ENCODE data around the gene MCC.

MCC gene

DNA sequence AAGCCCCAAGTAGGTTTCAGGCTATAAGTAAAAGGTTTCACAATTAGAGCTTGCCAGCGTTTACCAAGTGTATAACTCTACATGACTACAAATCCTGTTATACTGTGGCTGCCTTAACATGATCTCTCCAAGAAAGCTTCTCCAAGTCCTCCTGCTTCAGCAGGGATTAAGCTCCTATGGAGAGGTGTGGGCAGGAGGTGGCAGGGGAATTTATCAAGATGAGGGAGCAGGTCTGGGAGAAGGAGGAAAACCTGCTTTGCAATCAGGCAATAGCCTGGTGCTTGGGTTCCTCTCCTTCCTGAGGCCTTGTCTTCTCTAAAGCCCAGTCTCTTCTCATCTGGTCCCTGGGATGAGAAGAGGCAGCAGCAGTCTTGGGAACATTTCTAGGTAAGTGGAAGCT lies 188.7 kb downstream of the MCC start:
- no peak for DNase-seq

DNA sequence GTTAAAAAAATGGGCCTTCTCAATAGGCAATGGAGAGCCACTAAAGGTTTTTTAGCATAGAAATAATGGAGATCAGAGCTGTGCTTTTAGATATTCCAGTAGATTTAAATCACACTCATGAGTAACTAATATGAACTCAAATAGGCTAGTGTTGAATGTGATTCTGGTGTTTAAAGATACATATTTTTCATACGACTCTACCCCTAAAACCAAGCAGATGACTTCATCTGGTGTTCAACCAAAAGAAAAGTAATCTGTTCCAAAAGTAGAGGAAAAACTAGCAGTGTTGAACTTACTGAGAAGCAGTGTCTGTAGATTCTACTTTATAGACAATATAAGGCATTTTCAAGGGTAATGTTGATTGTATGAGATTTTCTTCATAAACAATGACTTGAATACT lies 191.6 kb downstream of the MCC start:
- no peak for DNase-seq

- no peak for DNase-seq
Measured at GRCh38 chr5:113295111-113295539, 193.1 kb downstream of the MCC start.

DNA sequence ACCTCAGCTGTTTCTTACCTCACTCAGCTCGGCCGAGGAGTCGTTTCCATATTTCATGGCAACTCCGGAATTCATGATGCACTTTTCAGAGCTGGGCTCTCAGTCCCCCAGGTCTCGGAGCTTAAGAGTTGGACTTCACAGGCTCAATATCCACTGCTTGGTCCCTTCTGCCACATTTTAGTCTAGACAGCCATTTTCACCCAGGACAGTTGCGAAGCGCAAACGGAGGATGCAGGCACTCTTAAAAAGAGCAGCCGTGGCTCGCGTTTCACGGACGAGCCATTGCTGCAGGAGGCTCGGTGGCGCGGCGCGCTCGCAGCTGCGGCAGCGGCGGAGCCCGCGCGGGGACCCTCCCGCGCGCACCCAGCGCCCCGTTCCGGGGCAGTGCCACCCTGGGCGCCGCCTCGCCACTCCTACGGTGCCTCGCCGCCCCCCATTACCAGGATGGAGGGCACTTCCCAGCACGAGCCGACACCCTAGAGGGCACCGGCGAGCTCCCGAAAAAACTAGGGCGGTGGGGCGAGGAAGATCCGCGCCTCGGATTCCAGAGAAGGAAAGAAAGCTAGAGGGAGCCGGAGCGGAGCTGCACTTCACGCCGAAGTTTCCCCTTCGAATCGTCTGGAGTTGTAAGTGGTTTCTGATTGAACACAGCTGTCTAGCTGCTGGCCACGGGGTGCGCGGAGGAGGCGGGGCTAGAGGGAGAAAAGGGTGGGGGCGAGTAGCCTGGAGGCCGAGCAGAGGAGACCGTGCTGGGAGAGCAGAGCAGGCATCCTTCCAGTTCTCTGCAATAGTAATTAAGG lies 193.7 kb downstream of the MCC start:
- DNase-seq: no peak

DNA sequence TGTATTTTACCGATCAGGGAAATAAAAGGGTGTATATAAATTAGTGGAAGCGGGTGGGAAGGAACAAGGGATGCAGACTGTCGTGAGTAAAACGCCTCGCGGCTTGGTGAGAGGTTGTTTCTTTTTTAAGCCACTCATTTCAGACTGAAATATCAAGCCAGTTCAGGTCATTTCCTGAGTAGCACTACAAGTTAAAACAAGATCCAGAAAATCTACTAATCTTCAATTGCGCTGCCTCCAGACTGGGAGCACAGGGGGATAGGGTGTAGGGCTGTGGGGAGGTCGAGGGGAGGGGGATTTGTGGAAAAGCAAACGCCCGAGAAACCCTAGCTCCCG lies 194.3 kb downstream of the MCC start:
- DNase-seq: no peak

DNA sequence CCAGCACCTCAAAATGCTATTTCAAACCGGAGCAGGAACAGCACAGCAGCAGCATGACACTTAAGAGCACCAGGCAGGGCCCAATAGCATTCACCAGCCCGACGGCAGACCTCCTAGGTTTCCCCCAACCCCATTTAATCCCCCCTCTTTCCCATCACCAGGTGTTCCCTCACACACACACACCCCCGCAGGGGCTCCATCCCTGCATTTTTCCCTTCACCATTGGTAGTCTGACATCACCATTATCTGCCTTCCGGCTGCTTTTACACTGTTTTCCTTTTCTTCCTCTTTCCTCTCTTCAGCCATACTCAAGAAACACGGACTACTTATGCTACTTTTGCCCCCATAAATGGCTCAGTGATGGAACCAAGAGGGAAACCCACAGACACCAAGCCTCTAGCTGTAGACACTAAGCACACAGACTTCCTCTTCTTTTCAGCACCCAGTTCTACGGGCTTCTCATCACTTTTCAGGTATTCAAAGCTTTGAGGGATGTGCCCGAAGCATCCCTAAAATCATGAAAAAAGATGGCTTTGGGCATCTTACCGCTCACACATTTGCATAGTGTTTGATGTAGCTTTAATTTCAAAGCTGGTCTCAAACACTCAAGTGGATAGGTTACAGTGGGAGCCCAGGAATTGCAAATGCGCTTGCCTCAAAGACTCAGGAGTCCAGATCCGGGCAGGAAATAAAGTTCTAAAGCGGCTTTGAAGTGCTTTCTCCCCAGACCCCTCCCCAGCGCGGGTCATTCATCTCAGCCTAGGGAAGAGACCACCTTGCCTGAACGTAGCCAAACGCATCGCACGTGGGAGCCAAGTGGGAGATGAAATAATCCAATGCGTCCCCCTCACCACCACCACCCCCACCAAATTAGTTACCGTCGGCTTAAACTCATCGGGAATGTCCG lies 194.9 kb downstream of the MCC start:
- DNase-seq: no peak

DNA sequence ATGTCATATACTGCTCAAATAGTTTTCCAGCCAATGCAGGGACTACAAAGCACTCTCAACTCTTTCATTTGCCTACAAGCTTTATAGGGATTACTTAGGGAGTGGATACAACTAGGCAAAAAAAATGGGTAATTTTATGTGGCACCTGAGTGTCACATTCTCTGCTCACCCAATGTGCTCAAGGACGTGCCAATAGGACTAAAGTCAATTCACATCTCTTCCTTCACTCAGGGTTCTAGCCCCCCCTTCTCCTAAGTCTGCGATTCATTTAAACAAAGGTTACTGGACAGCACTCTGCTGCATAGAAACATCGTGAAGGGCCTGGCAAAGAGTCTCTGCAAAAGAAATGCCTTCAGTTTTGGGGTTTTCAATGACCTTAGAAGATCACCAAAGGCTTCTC lies 195.8 kb downstream of the MCC start:
- DNase-seq: no peak

DNA sequence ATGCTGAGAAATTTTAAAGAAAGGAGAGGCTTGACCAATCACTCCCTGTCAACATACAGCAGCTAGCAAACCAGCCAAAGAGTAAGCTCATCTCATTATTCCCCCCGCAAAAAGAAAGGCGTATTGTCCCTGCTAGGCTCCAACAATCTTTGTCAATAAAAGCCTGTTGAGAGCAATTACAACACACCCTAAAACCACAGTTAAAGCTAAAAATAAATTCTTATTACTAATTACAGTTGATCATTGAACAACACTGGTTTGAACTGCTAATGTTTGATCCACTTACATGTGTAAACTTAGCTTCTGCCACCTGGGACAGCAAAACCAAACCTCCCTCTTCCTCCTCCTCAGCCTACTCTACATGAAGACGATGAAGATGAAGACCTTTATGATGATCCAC lies 204.7 kb downstream of the MCC start:
- DNase-seq: no peak

DNA sequence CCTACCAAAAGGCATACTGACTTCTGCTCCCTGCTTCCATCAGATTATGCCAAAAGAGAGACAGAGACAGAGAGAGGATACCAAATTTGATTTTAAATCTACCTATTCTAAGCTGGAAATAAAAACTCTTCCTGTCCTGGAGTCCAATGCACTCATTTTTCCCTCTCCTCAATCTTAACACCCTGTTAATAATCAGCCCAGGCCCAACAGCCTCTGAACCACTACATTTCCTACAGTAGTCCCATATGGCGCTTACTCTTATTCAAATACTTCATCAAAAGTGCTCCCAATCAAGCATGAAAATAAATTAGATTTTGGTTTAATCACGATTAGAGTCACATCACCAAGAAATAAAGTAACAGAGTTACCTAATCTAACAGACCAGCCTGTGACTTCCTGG lies 205.8 kb downstream of the MCC start:
- no peak for DNase-seq

DNA sequence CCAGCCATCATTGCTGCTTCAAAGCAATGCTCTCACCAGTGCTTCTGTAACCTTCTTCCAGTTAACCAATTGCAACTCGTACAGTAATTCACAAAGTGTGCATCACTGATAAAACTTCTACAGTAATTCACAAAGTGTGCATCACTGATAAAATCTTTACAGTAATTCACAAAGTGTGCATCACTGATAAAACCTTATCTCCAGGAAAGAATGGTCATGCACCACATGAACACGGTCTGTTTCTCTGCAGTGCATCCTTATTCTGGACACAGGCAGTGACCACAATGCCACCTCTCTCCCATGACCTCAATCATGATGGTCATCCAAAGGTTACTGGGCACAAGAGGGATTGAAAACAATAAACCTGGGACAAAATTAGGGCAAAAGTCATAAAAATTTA lies 207.1 kb downstream of the MCC start:
- no peak for DNase-seq

DNA sequence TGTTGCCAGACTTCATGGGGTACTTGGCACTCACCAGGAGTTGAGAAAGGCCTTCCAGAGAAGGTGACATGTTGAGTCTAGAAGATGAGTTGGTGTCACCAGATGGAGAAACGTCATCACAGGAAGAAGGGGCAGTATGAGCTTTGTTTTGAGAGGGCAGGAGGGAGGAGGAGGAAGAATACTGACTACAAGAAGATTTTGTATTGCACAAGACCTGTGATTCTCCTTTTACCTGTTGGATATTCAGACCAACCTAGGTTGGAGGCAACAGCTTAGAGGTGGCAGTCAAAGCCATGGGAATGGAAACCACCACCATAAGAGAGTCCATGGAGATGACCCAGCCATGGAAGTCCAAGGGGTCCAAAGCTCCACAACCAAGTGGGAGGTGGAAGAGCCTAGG lies 207.7 kb downstream of the MCC start:
- no peak for DNase-seq

DNA sequence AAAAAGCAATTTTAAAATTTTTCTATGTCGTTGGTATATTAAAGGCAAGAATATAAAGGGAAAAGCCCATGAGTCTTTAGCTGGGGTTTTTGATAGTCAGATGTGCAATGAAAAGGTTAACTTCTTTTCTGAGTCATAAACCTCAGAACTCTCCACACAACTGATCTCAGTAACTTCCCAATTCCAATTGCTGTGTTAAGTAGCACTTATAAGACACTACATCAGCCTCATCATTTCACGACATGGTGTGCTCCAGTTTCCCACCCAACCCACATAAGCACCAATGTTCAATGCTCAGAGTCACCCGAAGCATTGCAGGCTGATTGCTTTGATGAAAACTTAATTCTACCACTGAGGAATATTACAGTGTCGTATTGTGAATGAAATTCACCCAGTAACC lies 209.3 kb downstream of the MCC start:
- no peak for DNase-seq

DNA sequence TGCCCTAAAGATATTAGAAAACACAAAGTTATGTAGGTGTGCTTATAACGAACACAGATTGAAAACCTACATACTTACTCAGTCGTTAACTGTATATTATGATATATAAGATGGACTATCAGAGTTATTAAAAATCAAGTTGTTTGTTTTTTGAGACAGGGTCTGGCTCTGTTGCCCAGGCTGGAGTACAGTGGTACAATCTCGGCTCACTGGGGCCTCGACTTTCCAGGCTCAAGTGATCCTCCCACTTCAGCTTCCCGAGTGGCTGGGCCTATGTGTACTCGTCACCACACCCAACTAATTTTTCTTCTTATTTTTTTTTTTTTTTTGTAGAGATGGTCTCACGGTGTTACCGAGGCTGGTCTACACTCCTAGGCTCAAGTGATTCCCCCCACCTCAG lies 211.8 kb downstream of the MCC start:
- DNase-seq: no peak

- no peak for DNase-seq
Measured at GRCh38 chr5:113276001-113276400, 212.3 kb downstream of the MCC start.

- no peak for DNase-seq
Measured at GRCh38 chr5:113274836-113275414, 213.3 kb downstream of the MCC start.

GRCh38 chr5:113273948-113274347 lies 214.3 kb downstream of the MCC start:
- no peak for DNase-seq

DNA sequence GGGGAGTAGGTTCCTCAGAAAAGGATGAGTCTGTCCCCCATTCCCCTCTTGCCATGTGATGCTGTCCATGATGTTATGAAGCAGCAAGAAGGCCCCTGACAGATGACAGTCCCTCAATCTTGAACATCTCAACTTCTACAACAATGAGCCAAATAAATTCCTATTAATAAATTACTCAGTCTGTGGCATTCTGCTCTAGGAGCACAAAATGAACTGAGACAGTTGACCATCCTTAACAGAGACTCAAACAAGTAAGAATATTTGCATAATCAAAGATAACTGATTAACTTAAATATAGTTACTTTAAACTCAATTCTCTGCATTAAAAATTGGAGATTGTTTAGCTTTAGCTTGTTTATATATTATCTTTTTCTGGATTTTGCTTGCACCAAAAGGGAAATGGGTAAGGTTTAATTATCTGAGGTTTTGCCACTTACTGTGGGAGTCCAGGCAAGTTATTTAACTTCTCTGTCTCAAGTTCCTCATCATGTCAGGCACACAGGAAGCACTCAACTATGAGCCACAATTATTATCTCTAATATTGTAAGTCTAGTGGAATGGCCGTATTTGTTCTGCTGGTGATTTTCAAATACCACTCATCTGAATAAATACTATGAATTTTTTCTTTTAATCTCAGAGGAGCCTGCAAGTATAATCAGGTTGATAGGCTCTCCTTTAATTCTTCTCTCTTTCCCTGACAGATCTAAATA lies 216.4 kb downstream of the MCC start:
- DNase-seq: no peak

DNA sequence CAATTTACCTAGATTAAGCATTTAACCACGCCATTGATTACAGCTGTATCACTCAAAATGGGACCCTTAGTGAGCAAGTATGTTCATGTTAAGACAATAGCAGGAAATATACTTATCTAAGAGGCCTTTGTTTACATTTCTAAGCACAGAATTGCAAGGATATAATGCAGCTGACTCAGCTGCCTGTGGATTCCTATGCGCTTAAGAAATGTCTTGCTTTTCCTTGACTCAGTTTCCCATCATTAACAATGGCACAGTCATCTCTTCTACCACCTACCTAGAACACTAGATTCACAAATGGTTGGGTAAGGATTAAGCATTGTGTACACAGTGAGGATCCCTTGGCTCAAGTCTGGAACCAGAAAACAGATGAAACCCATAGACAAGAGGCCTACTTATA lies 217.2 kb downstream of the MCC start:
- DNase-seq: no peak

GRCh38 chr5:113270086-113270485 lies 218.2 kb downstream of the MCC start:
- no peak for DNase-seq

GRCh38 chr5:113269023-113269997 lies 218.9 kb downstream of the MCC start:
- DNase-seq: no peak

- no peak for DNase-seq
Measured at GRCh38 chr5:113268232-113268631, 220.0 kb downstream of the MCC start.

GRCh38 chr5:113267361-113267900 lies 220.8 kb downstream of the MCC start:
- no peak for DNase-seq
